ENCODE data around the gene TMEM245. TPM values are rescaled to one million over a fixed set of nuclear protein-coding genes. Genes with fewer than 3 reads are reported as not detected.
A peak's percentile ranks its signal among the peaks of the same experiment; 100 is the strongest.

TMEM245 gene
- total RNA-seq, 4 donors from 2014 or later: 14.0 to 78.8 (median 68.3) TPM

DNA sequence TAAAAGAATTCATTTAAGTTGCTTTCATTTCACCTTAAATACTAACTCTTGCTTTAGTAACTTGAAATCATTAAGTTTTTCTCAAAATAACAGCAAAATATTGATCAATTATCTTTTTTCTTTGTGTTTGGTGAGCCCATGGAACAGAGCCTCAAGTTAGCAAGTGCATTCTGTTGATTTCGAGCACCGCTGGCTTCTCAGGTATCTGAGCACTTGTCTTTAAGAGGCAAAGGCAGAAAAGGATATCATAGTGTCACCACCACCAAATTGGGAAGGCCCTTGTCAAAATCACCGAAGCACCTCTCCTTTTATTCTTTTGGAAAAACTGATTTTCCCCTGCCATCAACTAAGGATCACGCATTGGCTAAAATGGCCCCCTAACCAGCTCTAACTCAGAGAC lies 89.3 kb downstream of the TMEM245 start:
- H3K36me3 ChIP-seq: peaks cover 0 to 56% (median 0%) of the 10 kb centered on the region in 3 donors
- H3K4me1 ChIP-seq: no peaks in the 10 kb centered on the region

DNA sequence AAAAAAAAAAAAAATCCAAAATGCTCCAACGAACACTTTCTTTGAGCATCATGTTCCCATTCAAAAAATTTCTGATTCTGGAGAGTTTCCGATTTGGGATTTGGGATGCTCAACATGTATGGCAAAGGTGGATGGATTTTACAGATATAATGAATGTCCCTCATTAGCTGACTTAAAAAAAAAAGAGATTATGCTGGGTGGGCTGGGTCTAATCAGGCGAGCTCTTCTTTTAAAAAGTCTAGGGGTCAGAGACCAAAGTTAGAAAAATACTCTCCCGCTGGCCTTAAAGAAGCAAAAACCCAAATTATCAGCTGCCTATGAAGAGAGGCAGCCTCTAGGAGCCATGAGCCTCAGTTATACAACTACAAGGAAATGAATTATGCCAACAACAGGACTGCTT lies 91.3 kb downstream of the TMEM245 start:
- H3K36me3 ChIP-seq: peaks cover 0 to 38% (median 0%) of the 10 kb centered on the region in 3 donors
- no peaks in the 10 kb centered on the region for H3K4me1 ChIP-seq
- DNase-seq: no peak
- no peaks in the 10 kb centered on the region for H3K27me3 ChIP-seq
- TF ChIP-seq, protein P1, sequence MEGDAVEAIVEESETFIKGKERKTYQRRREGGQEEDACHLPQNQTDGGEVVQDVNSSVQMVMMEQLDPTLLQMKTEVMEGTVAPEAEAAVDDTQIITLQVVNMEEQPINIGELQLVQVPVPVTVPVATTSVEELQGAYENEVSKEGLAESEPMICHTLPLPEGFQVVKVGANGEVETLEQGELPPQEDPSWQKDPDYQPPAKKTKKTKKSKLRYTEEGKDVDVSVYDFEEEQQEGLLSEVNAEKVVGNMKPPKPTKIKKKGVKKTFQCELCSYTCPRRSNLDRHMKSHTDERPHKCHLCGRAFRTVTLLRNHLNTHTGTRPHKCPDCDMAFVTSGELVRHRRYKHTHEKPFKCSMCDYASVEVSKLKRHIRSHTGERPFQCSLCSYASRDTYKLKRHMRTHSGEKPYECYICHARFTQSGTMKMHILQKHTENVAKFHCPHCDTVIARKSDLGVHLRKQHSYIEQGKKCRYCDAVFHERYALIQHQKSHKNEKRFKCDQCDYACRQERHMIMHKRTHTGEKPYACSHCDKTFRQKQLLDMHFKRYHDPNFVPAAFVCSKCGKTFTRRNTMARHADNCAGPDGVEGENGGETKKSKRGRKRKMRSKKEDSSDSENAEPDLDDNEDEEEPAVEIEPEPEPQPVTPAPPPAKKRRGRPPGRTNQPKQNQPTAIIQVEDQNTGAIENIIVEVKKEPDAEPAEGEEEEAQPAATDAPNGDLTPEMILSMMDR (IDR thresholded peaks at IDR 0.05): no peak
- no peak for TF ChIP-seq POLR2A (IDR thresholded peaks at IDR 0.05)
- no peak overlapping the region for H3K27ac ChIP-seq
- H3K4me3 ChIP-seq: no peak overlapping the region
- no peaks in the 10 kb centered on the region for H3K9me3 ChIP-seq

More for the DNA sequence above, 89.3 kb downstream of the TMEM245 start:
- TF ChIP-seq, protein P1 (IDR thresholded peaks at IDR 0.05): no peak
- no peak for TF ChIP-seq POLR2A (IDR thresholded peaks at IDR 0.05)
- H3K27ac ChIP-seq: no peak overlapping the region
- H3K27me3 ChIP-seq: no peaks in the 10 kb centered on the region
- no peak for DNase-seq
- H3K4me3 ChIP-seq: no peak overlapping the region
- H3K9me3 ChIP-seq: no peaks in the 10 kb centered on the region

DNA sequence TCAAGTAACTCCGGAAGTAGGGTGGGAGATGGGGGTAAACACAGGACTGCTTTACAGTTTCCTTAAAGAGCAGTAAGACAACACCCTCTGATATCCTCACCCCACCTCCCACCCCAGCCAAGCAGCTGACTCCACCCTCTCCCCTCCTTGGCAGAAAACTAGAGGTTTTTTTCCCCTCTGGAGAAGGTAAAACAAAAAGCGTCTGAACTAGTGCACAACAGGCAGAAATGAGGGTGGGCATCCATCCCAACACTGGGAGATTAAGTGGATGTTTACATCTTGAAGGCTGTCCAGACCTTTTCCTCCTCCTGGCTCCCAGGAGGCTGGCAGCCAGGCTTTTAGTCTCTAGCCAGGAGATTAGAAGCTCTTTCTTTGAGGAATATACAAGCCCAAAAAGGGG lies 92.6 kb downstream of the TMEM245 start:
- Histone ChIP-seq H3K36me3 (peaks cover 0 to 26% (median 0%) of the 10 kb centered on the region in 3 donors), H3K27ac (peak overlapping the region in 1 of 4 donors; percentile 3), H3K4me1 (no peaks in the 10 kb centered on the region), H3K27me3 (no peaks in the 10 kb centered on the region), H3K9me3 (no peaks in the 10 kb centered on the region), H3K4me3 (no peak overlapping the region)
- TF ChIP-seq, protein P1 (IDR thresholded peaks at IDR 0.05): no peak
- no peak for TF ChIP-seq POLR2A (IDR thresholded peaks at IDR 0.05)
- no peak for DNase-seq

DNA sequence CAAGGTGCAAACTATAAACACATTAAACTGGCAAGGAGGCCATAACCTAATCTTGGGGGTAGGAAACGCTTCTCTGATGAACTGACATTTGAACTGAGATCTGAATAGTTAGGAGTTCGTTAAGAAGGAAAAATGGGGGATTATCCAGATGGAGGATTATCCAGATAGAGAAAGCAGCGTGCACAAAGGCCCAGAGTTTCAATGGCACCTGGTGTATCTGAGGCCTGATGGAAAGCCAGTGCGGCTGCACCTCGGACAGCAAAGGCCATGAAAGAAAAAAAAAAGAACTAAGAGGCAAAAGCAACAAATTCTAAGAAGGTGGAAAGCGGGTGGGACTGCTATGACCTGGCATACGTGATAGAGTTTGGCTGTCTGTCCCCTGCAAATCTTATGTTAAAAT lies 93.4 kb downstream of the TMEM245 start:
- H3K27me3 ChIP-seq: no peaks in the 10 kb centered on the region
- H3K27ac ChIP-seq: no peak overlapping the region
- no peak overlapping the region for H3K4me3 ChIP-seq
- H3K4me1 ChIP-seq: no peaks in the 10 kb centered on the region
- no peaks in the 10 kb centered on the region for H3K9me3 ChIP-seq
- TF ChIP-seq POLR2A (IDR thresholded peaks at IDR 0.05): no peak
- TF ChIP-seq, protein P1 (IDR thresholded peaks at IDR 0.05): no peak
- DNase-seq: no peak
- H3K36me3 ChIP-seq: peaks cover 0 to 26% (median 0%) of the 10 kb centered on the region in 3 donors

DNA sequence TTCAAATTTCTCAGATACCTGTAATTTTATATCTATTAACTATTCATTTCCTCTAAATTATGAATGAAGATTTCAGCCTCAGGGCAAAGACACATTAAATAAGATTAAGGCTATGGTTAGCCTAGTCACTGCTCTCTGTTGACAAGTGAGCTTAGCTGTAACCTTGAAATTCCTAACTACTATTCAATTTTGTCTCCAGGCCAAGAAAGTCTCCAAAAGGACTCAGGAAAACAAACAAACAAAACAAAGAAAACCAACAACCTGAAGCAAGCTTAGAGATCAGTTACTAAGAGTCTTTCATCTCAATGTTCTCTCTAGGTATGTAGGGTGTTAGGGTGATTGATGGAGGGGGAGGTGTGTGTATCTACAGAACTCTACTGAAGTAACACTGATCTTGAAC lies 96.9 kb downstream of the TMEM245 start:
- H3K9me3 ChIP-seq: no peaks in the 10 kb centered on the region
- TF ChIP-seq, protein P1 (IDR thresholded peaks at IDR 0.05): no peak
- no peak for TF ChIP-seq POLR2A (IDR thresholded peaks at IDR 0.05)
- H3K4me1 ChIP-seq: no peaks in the 10 kb centered on the region
- H3K27me3 ChIP-seq: no peaks in the 10 kb centered on the region
- no peak overlapping the region for H3K27ac ChIP-seq
- no peak overlapping the region for H3K4me3 ChIP-seq
- DNase-seq: no peak
- peaks cover 0 to 28% (median 0%) of the 10 kb centered on the region in 3 donors for H3K36me3 ChIP-seq
